Activated B cell treated with CpG ODN at 0.5 μM for 24 hours (primary cell): Measurements from ENCODE around the gene APOL3. TPM values are rescaled to one million over a fixed set of nuclear protein-coding genes. Genes with fewer than 3 reads are reported as not detected.
"Not testable (repeated sequence)": the region's sequence is repeated elsewhere in the genome, so short reads cannot be mapped to it uniquely, and the experiment has no call there.

Source experiments
- ATAC-seq: fragments of 200-7000 bp; cut with Tn5 transposase; one replicate; pipeline ENCODE4 v1.10.0; 2021; ENCODE audit warnings: low read depth, mild to moderate bottlenecking, moderate library complexity
- CTCF ChIA-PET: fragments of 350-600 bp; sonication (Branson Sonifier 250); formaldehyde crosslinking; loops from one replicate; lab custom pipeline; 2021; ENCODE audit warnings: antibody characterized with exemption; lab: Charles Lee
- POLR2A ChIA-PET: fragments of 350-600 bp; sonication (Branson Sonifier 250); formaldehyde crosslinking; loops from one replicate; lab custom pipeline; 2021; ENCODE audit warnings: antibody characterized with exemption; lab: Charles Lee
- DNase-seq: peaks from one replicate; pipeline ENCODE4 v3.0.0; 2022
- H3K27ac Mint-ChIP-seq: one replicate; pipeline ENCODE4 v1.8.0; 2020; ENCODE audit warnings: mixed read lengths
- H3K27me3 Mint-ChIP-seq: one replicate; pipeline ENCODE4 v1.8.0; 2021; ENCODE audit warnings: mixed read lengths
- H3K36me3 Mint-ChIP-seq: one replicate; pipeline ENCODE4 v1.8.0; 2021; ENCODE audit warnings: low read depth, mixed read lengths
- H3K4me1 Mint-ChIP-seq: one replicate; pipeline ENCODE4 v1.8.0; 2021; ENCODE audit warnings: mixed read lengths
- H3K4me3 Mint-ChIP-seq: one replicate; pipeline ENCODE4 v1.8.0; 2020; ENCODE audit warnings: mild to moderate bottlenecking, mixed read lengths
- H3K9me3 Mint-ChIP-seq: one replicate; pipeline ENCODE4 v1.8.0; 2020; ENCODE audit warnings: mixed read lengths
- intact Hi-C: fragments of 100-400 bp; cut with micrococcal nuclease; formaldehyde crosslinking; loops from one replicate; pipeline ENCODE4 v1.15.1; 2024
- total RNA-seq: library from RNA; stranded (reverse); gene quantifications from 2 replicates; pipeline ENCODE4 v1.2.3, GENCODE V29; 2022
- TF ChIP-seq, protein P1 (sequence below): fragments of 200-600 bp; IDR thresholded peaks from one replicate; pipeline ENCODE4 v1.8.0; 2022; ENCODE audit warnings: antibody characterized with exemption, mild to moderate bottlenecking

The APOL3 gene
- total RNA-seq, 1 donor from 2014 or later = 38.4 TPM

GRCh38 chr22:36100134-36100824 is 60.3 kb downstream of the APOL3 start:
- Mint-ChIP-seq H3K9me3 (peaks cover 4% of the 10 kb centered on the region), H3K36me3 (no peaks in the 10 kb centered on the region), H3K27me3 (peaks cover 11% of the 10 kb centered on the region), H3K4me3 (no peak overlapping the region), H3K27ac (no peak overlapping the region), H3K4me1 (peaks cover 13% of the 10 kb centered on the region)
- ChIA-PET CTCF (no interaction called here), POLR2A (no interaction called here)
- no peak for DNase-seq
- TF ChIP-seq, protein P1, sequence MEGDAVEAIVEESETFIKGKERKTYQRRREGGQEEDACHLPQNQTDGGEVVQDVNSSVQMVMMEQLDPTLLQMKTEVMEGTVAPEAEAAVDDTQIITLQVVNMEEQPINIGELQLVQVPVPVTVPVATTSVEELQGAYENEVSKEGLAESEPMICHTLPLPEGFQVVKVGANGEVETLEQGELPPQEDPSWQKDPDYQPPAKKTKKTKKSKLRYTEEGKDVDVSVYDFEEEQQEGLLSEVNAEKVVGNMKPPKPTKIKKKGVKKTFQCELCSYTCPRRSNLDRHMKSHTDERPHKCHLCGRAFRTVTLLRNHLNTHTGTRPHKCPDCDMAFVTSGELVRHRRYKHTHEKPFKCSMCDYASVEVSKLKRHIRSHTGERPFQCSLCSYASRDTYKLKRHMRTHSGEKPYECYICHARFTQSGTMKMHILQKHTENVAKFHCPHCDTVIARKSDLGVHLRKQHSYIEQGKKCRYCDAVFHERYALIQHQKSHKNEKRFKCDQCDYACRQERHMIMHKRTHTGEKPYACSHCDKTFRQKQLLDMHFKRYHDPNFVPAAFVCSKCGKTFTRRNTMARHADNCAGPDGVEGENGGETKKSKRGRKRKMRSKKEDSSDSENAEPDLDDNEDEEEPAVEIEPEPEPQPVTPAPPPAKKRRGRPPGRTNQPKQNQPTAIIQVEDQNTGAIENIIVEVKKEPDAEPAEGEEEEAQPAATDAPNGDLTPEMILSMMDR = no peak
- intact Hi-C loops = no loop called here
- ATAC-seq = no peak

DNA sequence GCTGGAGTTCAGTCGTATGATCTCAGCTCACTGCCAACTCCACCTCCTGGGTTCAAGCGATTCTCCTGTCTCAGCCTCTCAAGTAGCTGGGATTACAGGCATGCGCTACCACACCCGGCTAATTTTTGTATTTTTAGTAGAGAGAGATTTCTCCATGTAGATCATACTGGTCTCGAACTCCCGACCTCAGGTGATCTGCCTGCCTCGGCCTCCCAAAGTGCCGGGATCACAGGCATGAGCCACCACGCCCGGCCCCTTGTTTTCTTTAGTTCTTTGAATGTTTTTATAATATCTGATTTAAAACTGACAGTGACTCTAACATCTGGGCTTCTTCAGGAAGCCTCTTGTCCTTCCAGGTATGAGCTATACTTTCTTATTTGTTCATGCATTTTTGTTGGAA is 61.0 kb downstream of the APOL3 start:
- H3K4me3 Mint-ChIP-seq, DNase-seq, H3K36me3 Mint-ChIP-seq, H3K9me3 Mint-ChIP-seq, H3K27ac Mint-ChIP-seq, ATAC-seq, CTCF ChIA-PET, intact Hi-C loops, POLR2A ChIA-PET: not testable (repeated sequence)
- Mint-ChIP-seq H3K27me3 (peaks cover 11% of the 10 kb centered on the region), H3K4me1 (peaks cover 13% of the 10 kb centered on the region)

- no peak for ATAC-seq
- DNase-seq = no peak
- POLR2A ChIA-PET = interaction anchor here (0.6 kb wide), 1 partner anchor 191 kb away, joined by 3 read pairs; no protein-coding TSS in a partner anchor
- Mint-ChIP-seq H3K9me3 (peaks cover 4% of the 10 kb centered on the region), H3K27ac (no peak overlapping the region), H3K36me3 (no peaks in the 10 kb centered on the region), H3K4me3 (no peak overlapping the region), H3K27me3 (peaks cover 11% of the 10 kb centered on the region), H3K4me1 (peaks cover 5% of the 10 kb centered on the region)
- intact Hi-C loops = no loop called here
- TF ChIP-seq, protein P1 = no peak
- CTCF ChIA-PET = no interaction called here
Measured at GRCh38 chr22:36097880-36098279, 62.7 kb downstream of the APOL3 start.

- H3K9me3 Mint-ChIP-seq, intact Hi-C loops, CTCF ChIA-PET, POLR2A ChIA-PET, DNase-seq, H3K36me3 Mint-ChIP-seq, H3K27me3 Mint-ChIP-seq, H3K4me3 Mint-ChIP-seq, H3K27ac Mint-ChIP-seq, H3K4me1 Mint-ChIP-seq, ATAC-seq: not testable (repeated sequence)
Measured at GRCh38 chr22:36090772-36091171, 69.8 kb downstream of the APOL3 start.

Other genes with a start within 250 kb of the APOL3 start
- not detected in 2 replicates for gene RBFOX2, start 131.9 kb downstream of the APOL3 start, total RNA-seq
- gene APOL4, start 41.1 kb upstream of the APOL3 start, total RNA-seq = 0.05 TPM in 1 of 2 replicates, not detected in the other
- gene APOL2, start 78.8 kb upstream of the APOL3 start, total RNA-seq = 35.7 and 38.3 TPM in 2 replicates
- 10.4 and 10.7 TPM in 2 replicates for gene APOL1, start 92.4 kb upstream of the APOL3 start, total RNA-seq
- gene MYH9, start 227.2 kb upstream of the APOL3 start, total RNA-seq = 714 and 755 TPM in 2 replicates